Cardiac septum (tissue), 1 donor: ENCODE measurements around the gene TRAF3. TPM values are rescaled to one million over a fixed set of nuclear protein-coding genes. Genes with fewer than 3 reads are reported as not detected.

ENCODE experiments used
- DNase-seq: peaks from one replicate; pipeline ENCODE4 v3.0.0-alpha.2; 2020; ENCODE audit warnings: low spot score
- intact Hi-C: fragments of 100-400 bp; cut with DNase I; formaldehyde crosslinking; loops from one replicate; pipeline ENCODE4 v1.14.0; 2022
- total RNA-seq: library from RNA; stranded (reverse); fragmentation: NEBNext Ultra II Directional; extraction: Animal tissue kit (Norgen Biotek cat#: 25700); gene quantifications from one replicate; pipeline ENCODE4 v1.2.1, GENCODE V29; 2021
- donor health status: DM: no; HTN: no; CAD: no.

The TRAF3 gene
- total RNA-seq, 1 donor from 2014 or later = 12.5 TPM

DNA sequence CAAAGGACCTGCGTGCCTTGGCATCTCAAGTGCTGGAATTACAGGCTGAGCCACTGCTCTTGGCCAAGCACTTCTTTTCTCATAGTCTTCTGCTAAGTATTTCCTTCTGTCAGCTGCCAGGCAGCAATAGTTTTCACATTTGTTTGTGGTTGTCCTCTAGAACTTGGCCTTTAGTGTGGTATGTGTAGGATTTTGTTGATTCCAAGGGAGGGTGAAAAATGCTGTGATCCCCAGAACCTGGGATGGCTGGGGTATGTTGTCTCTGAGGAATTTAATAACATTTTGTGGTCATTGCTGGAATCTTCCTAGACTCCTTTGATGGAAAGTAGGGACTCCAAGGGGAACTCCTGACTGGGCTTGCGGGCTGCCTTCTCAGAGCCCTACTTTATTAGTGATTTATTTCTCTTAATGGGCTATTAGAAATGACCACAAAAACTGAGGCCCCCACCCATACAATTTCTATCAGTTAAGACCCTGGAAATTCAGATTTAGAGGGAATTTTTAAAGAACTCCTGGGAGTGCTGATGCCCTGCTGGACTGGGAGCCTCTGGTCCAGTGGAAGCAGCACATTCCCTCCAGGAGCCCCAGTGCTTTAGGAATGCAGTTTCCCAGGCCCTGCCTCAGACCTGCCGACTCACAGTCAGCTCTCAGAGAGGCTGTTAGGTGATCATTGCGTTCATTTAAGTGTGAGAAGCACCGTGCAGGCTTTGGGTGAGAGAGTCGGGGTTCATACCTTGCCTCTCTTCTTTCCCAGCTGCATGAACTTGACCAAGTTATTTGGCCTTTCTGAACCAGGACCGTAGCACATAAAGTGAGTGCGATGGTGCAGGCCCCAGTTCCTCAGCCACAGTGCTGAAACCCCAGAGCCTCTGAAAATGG lies 22.7 kb downstream of the TRAF3 start:
- intact Hi-C loops = no loop called here

DNA sequence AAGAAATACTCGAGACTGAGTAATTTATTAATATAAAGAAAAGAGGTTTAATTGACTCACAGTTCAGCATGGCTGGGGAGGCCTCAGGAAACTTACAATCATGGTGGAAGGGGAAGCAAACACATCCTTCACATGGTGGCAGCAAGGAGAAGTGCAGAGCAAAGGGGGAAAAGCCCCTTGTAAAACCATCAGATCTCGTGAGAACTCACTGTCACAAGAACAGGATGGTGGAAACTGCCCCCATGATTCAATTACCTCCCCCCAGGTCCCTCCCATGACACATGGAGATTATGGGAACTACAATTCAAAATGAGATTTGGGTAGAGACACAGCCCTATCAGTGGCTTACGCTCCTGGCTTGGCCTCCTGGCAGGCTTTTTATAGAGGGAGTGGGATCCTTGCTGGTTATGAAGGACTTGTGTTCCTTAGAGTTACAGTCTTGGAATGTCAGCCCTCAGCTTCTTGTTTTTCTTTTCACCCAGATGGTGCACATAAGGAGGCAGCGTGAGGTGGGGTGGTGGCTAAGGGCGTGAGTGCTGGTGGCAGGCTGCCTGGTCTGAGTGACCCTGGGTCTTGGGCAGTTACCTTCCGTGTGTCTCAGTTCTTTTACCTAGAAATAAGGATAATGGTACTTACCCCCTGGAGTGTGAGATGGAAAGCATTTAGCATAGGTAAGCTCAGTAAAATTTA lies 25.7 kb downstream of the TRAF3 start:
- intact Hi-C loops = no loop called here
- no peak for DNase-seq

More for the DNA sequence above, 22.7 kb downstream of the TRAF3 start:
- DNase-seq = no peak

DNA sequence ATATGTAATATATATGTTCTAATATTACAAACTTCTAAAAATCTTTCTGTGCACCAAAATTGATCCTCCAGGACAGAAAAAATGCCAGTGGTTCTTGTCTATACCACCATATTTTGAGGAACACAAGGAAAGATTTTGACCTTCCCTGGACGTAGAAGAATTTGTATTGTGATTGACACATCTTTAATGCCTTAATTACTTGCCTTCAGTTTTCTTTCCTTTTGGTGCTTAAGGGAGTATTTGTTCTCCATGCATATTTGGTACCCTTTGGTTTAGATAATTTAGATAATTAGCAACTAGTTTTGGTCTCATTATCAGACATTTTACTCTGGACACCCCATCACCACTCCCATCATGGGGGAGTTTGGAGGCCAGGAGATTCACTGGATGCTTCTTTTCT lies 27.6 kb downstream of the TRAF3 start:
- no peak for DNase-seq
- intact Hi-C loops = no loop called here

DNA sequence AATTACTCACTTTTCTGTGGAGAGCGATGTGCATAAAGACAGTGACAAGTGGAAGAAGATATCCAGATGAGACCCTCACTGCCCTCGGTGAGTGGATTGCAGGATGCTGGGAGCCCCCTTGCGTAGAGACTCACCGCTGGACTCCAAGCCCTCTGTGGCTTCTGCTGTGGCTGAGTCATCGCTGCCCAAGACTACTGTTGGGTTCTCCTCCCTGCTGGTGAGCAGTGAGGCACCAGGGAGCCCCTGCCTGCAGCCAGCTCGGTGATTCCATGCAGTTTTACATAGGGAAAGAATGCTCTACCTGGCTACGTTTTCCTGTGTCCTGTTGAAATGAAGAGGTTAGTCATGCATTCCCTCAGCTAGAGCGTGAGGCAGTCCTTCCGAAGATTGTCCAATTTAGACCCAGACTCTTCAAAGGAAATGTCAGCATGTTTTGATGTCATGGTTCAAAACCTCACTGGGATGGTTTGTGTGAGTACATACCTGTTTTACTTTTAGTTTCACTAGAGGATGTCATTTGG lies 28.2 kb downstream of the TRAF3 start:
- DNase-seq = no peak
- intact Hi-C loops = no loop called here

DNA sequence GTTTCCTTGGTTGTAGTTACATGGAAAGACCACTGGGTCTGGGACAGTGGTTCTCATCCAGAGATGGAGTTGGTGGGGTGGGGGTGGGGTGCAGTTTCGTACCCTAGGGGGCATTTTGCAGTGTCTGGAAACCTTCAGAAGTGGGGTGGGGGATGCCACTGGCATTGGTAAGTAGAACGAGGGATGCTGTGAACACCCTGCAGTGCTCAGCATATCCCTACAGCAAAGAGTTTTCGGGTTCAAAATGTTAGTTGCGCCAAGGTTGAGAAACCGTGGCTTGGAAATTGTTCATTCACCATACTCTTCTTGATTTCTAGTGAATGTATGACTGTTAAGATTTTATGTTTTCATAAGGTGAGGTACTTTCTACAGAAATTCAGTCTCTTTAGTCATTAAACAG lies 28.7 kb downstream of the TRAF3 start:
- no peak for DNase-seq

DNA sequence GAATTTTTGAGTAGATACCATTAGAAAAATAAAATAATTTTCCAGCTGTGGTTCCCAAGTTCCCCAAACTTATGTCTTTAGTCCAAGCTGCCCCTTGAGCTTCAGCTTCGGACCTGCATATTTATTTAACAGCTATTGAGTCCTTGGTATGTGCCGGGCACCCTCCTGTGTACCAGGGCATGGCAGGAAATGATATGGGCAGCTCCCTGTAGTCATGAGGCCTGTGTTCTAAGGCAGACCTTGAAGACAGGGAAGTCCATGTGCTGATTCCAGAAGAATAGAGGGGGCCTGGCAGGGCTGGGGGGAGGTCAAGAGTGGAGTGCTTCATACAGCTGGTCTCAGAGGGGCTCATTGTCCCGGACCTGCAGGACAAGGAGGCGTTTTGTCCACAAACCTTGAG lies 29.2 kb downstream of the TRAF3 start:
- intact Hi-C loops = no loop called here
- DNase-seq = no peak

More for the DNA sequence above, 28.7 kb downstream of the TRAF3 start:
- intact Hi-C loops = no loop called here

DNA sequence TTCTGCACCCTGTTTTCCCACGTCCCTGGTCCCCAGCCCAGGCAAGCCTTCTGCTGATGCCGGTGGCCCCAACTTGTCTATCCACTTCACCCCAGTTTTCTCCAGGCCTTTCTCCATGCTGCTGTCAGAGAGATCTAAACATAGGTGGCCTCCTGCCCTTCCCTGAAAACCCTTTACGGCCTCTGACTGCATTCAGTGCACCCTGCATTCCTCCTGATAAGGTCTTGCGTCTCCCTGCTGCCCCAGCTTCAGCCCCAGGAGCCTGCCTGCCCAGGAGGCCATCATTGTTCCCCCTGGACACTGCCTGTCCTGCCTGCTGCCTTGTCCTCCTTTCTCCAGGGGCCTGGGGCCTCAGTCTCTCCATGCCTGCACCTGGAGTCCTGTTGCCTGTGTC lies 29.8 kb downstream of the TRAF3 start:
- intact Hi-C loops = no loop called here
- no peak for DNase-seq

DNA sequence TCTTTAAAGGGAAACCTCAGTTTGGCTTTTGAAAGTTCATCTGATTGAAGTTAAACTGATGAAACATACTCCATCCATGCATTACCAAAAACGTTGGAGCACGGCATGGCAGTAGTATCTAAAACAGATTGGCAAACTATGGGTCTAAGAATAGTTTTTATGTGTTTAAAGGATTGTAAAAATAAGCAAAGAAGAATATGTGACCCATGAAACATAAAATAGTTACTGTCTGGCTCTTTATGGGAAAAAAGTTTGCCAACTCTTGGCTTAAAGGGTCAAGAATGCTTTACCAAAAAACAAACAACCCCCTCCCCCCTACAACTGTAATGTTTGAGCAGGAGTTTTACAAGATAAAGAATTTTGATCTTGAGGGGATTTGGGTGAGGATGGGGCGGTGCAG lies 32.6 kb downstream of the TRAF3 start:
- no peak for DNase-seq
- intact Hi-C loops = no loop called here

DNA sequence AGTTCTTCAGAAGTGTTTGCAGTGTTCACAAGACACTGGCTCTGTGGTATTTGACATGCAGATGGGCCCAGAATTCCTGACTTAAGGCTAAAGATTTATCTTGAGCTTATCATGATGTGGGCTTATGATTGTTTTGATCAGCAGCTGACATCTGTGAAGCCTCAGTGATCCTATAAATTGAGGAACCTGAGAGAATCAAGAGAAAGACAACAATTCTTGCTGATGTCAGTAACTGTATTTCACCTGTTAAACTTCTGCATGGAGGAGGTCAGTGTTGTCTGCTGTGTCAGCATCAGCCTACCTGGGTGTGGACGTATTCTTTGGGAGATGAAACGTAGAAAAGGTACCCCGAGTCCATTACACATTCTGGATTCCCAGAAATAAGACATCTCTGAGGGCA lies 33.3 kb downstream of the TRAF3 start:
- DNase-seq = no peak
- intact Hi-C loops = no loop called here

DNA sequence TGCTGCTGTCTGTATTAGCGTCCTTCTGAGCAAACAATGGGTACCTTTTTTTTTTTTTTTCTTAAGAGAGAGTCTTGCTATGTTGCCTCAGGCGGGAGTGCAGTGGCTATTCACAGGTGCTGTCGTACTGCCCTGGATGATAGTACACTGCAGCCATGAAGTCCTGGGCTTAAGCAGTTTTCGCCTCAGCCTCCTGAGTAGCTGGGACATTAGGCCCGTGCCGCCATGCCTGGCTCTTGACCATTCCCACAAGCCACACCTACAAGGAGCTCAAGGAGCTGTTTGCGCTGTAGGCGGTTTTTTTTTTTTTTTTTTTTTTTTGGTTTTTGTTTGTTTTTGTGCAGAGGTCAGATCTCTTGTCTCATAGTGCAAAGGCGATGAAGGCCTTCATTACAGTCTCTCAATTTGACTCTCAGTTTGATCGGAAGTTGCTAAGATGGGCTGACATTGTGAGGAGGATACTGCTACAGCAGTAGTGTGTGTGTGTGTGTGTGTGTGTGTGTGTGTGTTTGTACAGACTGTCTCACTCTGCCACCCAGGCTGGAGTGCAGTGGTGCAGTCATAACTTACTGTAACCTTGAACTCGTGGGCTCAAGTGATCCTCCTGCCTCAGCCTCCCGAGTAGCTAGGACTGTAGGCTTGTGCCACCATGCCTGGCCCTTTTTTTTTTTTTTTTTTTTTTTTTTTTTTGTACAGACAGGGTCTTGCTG lies 34.2 kb downstream of the TRAF3 start:
- intact Hi-C loops = no loop called here
- no peak for DNase-seq

DNA sequence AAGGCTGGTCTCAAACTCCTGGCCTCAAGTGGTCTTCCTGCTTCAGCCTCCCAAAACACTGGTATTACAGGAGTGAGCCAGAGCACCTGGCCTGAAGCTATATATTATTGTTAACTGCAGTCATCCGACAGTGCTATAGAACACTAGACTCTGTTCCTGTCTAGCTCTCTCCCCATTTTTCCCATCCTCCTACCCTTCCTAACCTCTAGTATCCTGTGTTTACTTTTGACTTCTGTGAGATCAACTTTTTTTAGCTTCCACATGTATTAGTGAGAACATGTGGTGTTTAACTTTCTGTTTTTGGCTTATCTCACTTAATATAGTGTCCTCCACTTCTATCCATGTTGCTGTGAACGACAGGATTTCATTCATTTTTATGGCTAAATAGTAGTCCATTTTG lies 34.7 kb downstream of the TRAF3 start:
- DNase-seq = no peak
- intact Hi-C loops = no loop called here

DNA sequence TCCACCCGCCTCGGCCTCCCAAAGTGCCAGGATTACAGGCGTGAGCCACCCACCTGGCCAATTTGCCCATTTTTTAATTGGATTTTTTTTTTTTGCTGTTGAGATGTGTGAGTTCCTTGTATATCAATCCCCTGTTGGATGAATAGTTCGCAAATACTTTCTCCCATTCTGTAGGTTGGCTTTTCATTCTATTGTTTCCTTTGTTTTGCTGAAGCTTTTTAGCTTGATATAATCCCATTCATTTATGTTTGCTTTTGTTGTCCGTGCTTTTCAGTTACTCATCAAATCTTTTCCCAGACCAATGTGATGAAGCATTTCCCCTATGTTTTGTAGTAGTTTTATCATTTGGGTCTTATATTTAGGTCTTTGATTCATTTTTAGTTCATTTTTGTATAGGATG lies 36.4 kb downstream of the TRAF3 start:
- DNase-seq = no peak
- intact Hi-C loops = no loop called here

DNA sequence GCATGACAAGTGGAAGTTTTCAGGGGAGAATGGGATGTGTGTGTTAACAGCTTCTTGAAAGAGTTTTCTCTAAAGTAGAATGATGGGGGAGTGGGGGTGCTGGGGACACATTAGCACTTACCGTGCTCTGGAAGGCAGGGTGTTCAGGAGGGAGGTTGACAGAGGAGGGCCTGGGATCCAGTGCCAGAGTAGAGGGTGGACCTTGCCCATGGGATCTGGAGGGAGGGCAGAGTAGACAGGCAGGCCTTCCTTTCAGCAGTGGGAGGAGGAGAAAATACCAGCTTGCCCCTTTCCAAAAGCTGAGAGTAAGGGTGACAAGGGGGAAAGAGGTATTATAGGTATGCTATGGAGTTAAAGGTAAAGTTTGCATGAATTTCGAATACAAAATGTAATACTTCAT lies 40.1 kb downstream of the TRAF3 start:
- DNase-seq = no peak
- intact Hi-C loops = no loop called here

DNA sequence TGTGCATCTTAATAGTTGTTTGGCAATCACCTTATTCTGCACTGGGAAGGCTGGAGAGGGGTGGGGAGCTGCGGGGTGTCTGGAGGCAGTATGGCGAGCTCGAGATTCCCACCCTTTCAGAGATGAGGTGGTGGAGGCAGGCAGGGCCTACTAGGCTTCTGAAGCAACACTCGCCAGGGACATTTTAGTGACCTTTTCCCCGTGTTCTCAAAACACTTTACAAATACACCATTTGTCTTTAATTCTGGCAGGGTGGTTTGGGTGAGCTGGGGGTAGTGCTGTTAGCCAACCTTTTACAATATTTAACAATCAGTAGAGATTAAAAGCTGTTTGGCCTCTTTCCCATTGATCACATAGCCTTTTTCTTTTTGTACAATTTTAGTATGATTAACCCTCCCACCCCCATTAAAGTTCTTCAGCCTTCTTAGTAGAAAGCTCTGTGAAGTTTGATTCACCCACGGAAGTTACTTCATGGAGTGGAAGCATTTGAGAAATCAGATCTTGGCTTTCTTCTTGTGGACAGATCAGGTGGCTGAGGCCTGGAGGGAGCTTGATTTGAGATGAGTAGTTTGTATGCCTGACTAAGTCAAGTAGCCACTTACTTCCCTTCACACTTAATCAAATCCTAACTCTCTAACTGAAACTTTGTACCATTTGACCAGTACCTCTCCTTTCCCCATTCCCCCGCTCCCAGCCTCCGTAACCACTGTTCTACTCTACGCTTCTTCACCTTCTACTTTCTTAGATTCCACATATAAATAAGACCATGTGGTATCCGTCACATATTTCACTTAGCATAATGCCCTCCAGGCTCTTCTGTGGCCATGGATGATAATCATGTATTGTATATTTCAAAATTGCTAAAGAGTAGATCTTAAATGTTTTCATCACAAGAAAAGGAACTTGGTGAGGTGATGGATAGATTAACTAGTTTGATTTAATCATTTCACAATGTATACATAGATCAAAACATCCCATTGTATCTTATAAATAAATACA lies 41.0 kb downstream of the TRAF3 start:
- DNase-seq = no peak
- intact Hi-C loops = no loop called here

DNA sequence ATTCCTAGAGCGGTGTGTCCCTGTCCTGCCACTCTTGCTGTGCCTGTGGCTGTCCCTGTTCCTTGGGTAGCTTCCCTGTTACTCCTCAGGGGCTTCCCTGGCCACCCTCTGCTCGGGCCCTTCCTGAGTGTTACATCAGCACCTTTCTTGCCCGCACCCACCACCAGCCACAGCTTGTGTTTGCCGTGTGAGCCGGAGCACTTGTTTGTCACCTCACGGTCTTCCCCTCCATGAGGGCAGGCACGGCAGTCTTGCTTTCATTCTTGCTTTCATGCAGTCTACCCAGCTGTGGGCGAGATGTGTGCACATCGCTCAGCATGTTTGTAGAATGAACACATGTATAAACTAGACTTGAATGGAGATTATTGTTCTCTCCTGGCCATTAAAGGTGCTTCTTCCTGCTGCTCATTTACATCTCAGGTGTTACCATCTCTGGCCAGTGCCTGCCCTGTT lies 42.0 kb downstream of the TRAF3 start:
- intact Hi-C loops = no loop called here
- DNase-seq = no peak

DNA sequence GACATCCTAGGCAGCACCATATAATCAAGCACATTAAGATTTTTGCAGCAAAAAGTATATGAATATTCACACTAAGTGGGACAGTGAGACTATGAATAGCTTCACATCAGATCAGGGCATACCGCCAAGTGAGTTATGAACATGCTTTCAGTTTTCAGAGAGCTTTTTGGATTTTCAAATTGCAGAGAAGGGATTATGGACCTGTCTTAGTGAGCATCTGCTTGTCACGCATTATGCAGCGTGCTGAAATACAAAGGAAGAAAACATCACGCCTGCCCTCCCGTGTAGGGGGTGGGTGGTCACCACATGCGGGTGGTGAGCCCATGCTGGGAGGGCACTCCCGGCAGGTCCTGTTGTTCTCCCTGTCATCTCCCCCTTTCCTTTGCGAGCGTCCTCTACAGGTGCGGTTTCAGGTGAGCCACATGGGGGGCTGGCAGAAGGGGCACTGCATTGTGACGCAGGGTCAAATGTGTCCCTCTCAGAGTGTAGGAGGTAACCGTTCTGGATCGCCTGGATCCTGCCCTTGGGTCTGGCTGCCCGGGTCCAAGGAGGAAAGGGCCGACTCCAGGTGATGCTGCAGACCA lies 42.6 kb downstream of the TRAF3 start:
- intact Hi-C loops = no loop called here
- no peak for DNase-seq

DNA sequence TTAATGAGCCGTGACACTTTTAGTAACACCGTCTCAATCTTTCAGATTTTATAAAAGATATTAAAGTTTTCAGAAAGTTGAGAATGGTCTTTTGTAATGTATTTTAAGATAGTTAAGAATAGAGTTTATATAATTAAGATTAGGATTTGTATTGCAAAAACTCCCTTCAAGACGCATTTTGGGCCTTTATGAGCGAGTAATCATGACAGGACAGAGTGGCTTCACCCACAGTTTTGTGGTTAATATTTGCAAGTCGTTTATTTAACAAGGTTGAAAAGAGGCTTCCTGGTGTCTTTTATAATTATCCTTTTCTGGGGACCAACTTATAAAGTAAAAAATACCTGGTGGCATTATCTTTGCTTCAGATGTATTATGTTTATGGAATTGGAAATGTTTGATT lies 44.0 kb downstream of the TRAF3 start:
- intact Hi-C loops = no loop called here
- no peak for DNase-seq

DNA sequence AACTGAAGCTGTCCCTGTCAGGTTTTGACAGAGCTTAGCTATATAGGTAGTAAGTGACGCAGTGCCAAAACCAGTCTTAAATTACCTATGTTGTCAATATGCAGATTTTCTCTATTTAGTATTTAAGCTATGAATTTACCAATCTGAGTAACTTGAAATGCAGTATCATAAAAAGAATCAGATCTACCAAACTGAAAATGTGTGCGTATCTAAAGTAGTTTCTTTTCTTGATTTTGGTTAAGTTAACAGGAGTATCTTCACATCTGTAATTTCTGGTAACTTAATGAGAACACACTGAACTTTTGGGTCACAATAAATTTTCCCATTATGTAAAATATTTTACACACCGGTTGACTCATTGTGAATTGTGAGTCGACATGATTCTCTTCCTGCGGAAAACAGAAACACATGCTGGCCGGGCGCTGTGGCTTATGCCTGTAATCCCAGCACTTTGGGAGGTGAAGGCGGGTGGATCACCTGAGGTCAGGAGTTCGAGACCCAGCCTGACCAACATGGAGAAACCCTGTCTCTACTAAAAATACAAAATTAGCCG lies 45.1 kb downstream of the TRAF3 start:
- DNase-seq = no peak
- intact Hi-C loops = no loop called here
